Stimulated activated CD4-positive, alpha-beta T cell treated with anti-CD3 and anti-CD28 coated beads, Interleukin-1b, Interleukin-23, amount 100 ng/mL, for 48 hours (primary cell): ENCODE measurements around the gene CCT2.
A peak's percentile ranks its signal among the peaks of the same experiment; 100 is the strongest.

ENCODE experiments used
- DNase-seq: peaks from one replicate; pipeline ENCODE4 v3.0.0-alpha.2; 2020

The CCT2 gene

GRCh38 chr12:69585189-69586062 is at the start of gene CCT2:
Gene CCT2, plus strand, starts transcription at chr12:69585459. Its CDS starts 63 bp downstream, at chr12:69585522.
- DNase-seq = peak; percentile 97

GRCh38 chr12:69540987-69541386 is 44.3 kb upstream of the CCT2 start:
- no peak for DNase-seq

GRCh38 chr12:69544087-69544486 is 41.2 kb upstream of the CCT2 start:
- DNase-seq = no peak

- DNase-seq = no peak
Observed at GRCh38 chr12:69545081-69545480, 40.2 kb upstream of the CCT2 start.

- no peak for DNase-seq
Observed at GRCh38 chr12:69546693-69547438, 38.4 kb upstream of the CCT2 start.

- no peak for DNase-seq
Observed at GRCh38 chr12:69548687-69549086, 36.6 kb upstream of the CCT2 start.

GRCh38 chr12:69550569-69551350 is 34.5 kb upstream of the CCT2 start:
- no peak for DNase-seq

GRCh38 chr12:69553628-69554248 is 31.5 kb upstream of the CCT2 start:
- DNase-seq = no peak

- DNase-seq = no peak
Observed at GRCh38 chr12:69555461-69555860, 29.8 kb upstream of the CCT2 start.

GRCh38 chr12:69556383-69556782 is 28.9 kb upstream of the CCT2 start:
- DNase-seq = no peak

- no peak for DNase-seq
Observed at GRCh38 chr12:69563166-69563762, 22.0 kb upstream of the CCT2 start.

GRCh38 chr12:69566603-69567002 is 18.7 kb upstream of the CCT2 start:
- no peak for DNase-seq

GRCh38 chr12:69569236-69569635 is 16.0 kb upstream of the CCT2 start:
- no peak for DNase-seq

- no peak for DNase-seq
Observed at GRCh38 chr12:69570000-69570516, 15.2 kb upstream of the CCT2 start.

- DNase-seq = peak; percentile 28
Observed at GRCh38 chr12:69570545-69571399, 14.5 kb upstream of the CCT2 start.

GRCh38 chr12:69575346-69575745 is 9.9 kb upstream of the CCT2 start:
- DNase-seq = no peak

- no peak for DNase-seq
Observed at GRCh38 chr12:69578283-69578682, 7.0 kb upstream of the CCT2 start.

GRCh38 chr12:69579029-69579428 is 6.2 kb upstream of the CCT2 start:
- no peak for DNase-seq

- DNase-seq = no peak
Observed at GRCh38 chr12:69580074-69580473, 5.2 kb upstream of the CCT2 start.

GRCh38 chr12:69583203-69583602 is 2.1 kb upstream of the CCT2 start:
- DNase-seq = no peak

- DNase-seq = no peak
Observed at GRCh38 chr12:69588527-69588926, 3.3 kb downstream of the CCT2 start.
